HFF-Myc (cell line): ENCODE data around the gene CBR4.

ENCODE experiments used
- DNase-seq: peaks from one replicate; pipeline ENCODE4 v3.0.0-alpha.2; 2011; ENCODE audit warnings: low read depth; ENCODE audit errors: extremely low read depth
- H3K4me3 ChIP-seq: replicated peaks from 2 replicates; pipeline ENCODE4 v1.5.1; 2011; ENCODE audit warnings: low read depth, mild to moderate bottlenecking, control low read depth, low read length
- CTCF ChIP-seq: IDR thresholded peaks from 2 replicates; pipeline ENCODE4 v1.5.1; 2012; ENCODE audit warnings: mild to moderate bottlenecking, low read depth, low read length, control low read depth; ENCODE audit errors: missing control alignments

Gene CBR4

DNA sequence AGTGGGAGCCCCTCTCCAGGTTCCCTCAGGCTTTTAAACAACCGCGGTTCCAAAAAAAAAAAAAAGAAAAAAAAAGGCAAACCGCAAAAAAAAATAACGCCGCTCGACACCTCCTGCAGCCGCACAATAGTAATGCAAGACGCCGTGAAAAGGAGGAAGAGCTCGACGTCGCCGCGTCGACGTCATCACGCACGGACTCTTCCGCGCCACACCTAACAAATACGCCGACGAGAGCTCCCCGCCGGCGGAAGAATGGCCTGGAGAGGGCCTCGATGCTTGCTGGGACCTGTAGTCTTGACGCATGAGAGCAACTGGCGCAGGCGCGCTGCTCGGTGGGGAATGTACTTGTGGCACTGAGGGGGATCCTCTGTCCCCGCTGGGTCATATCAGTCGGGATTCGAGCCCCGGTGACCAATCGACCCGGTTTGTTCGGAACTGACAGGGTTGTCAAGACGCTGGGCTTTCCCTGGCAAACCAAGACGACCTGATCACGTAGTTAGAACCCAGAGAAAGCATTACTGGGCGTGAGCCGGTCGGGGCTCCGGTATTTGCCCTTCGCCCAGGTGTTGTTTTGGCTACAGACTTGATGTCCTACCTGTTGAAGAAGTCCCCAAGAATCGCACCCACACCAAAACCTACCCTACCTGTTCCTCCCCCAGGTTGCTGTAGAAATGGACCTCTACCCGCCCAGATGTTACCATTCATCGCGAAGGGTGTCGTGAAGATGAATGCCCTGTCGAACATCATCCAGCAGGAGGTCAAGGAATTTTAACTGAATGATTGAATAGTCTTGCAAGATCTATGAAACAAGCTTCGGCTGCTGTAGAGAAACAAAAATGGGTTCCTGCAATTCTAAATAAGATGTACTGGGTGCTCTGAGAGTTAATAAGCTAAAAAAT, at the start of gene CBR4:
TSS of gene CBR4 (minus strand) at position 131 of the 899 bp plus-strand sequence. CDS start 166 bp downstream, outside the sequence.
- DNase-seq, result peak; percentile 90
- peak; percentile 15 for TF ChIP-seq CTCF
- H3K4me3 ChIP-seq, result peak within 1 kb of the TSS; percentile 61

DNA sequence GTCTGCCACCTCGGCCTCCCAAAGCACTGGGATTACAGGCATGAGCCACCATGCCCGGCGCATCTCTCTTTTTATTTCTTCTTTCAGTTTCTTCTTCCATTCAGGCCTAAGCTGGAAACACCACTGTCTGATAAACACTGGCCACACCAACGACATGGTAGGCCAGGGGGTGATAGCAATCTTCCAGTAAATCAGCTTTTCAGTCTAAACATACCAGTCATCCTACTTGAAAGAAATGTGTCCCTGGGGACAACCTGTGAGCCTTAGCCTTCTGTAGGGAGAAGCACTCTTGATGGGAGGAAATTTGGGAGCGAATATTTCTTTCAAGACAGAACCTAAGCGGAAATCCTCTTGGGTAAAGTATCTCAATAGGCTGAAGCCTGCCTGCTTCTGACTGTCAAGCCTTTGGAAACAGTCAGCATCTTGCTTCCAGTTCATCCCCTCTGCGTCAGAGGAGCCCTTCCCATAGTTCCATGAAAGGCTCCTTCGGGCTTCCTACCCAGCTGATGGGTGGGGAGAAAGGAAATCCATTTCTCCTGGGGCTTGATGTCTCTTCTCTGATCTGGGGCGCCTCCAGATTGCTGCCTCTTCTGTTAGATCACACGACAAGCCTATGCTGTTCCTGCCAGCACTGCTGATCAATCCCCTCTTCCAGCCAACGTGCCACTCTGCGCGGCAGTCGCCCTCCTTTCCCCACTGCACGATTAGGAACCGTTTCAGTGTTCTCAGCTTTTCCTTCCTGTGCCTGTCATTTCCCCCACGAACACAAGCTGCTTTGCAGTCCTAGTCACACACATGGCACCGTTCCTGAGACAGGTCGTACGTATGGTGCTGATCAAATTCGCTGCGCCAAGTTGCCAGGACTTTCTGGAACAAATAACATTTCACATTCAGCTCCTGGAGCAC, 49.5 kb upstream of the CBR4 start:
- H3K4me3 ChIP-seq, result no peak overlapping the region
- DNase-seq, result no peak
- no peak for TF ChIP-seq CTCF

DNA sequence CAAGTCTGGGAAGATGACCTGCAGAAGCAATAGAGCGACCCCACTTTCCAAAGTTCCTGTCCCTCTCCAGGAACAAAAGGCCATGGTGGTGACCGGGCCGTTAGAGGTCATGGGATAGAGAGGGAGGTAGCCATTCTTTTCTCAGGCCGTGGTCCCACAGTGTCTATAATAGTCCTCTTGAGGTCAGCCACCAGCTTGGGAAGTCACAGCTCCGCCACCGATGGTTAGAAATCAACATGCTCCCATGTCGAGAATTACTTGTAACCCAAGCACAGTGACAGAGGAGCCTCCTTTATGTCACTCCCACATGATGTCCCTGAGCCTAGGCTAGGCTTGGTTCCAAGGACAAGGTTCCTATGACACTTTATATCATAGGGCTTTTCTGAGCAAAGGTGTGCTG, 48.3 kb upstream of the CBR4 start:
- TF ChIP-seq CTCF, result no peak
- no peak for DNase-seq
- no peak overlapping the region for H3K4me3 ChIP-seq

GRCh38 chr4:169054879-169055278, 44.8 kb upstream of the CBR4 start:
- no peak for TF ChIP-seq CTCF

GRCh38 chr4:169052594-169052945, 42.5 kb upstream of the CBR4 start:
- no peak overlapping the region for H3K4me3 ChIP-seq
- no peak for TF ChIP-seq CTCF
- no peak for DNase-seq

More at GRCh38 chr4:169054879-169055278, 44.8 kb upstream of the CBR4 start:
- H3K4me3 ChIP-seq, result no peak overlapping the region
- no peak for DNase-seq

DNA sequence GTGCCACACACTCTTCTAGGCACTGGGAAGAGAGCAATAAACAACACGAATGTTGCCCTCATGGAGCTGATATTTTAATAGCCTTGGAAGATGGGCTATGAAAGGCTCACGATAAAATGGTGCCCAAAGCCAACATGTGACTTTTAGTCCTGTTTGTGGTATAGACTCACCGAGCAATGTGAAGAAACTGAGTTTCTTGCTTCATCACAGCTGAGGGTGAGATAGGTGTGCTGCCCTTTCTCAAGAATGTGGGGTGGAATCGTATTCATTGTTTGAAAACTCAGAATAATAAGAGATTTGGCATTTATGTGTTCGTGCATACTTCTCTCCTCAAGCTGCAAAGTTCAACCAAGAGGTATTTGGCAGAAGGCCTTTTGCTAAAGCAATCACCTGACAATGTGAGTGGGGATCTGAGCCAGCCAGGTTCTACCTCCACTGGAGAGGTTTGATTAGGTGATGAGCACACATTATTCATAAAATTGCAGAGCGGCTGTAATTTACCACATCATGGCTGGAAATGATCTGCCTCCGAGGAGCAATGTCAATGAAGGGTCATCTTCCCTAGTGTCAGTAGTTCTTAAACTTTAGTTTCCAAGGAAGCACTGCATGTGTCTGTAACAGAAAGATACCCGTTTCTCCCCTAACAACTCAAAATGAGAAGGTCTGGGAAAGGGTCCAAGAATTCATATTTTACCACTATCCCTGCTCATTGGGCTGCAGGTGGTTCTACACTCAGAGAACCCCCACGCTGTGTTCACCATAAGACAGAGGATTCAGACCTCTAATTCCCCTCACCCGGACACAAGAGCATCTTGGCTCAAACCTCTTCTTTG, 41.9 kb upstream of the CBR4 start:
- TF ChIP-seq CTCF, result no peak
- no peak overlapping the region for H3K4me3 ChIP-seq
- no peak for DNase-seq
